HG02943 (cell line): ENCODE data around the gene NEK4.
"Not testable (repeated sequence)": the region's sequence is repeated elsewhere in the genome, so short reads cannot be mapped to it uniquely, and the experiment has no call there.

Experiments
- ATAC-seq: cut with Tn5 transposase; IDR thresholded peaks from one replicate; pipeline ENCODE4 v1.9.1; 2021; ENCODE audit warnings: mild to moderate bottlenecking, low read depth, moderate library complexity; ENCODE audit not compliant: unreplicated experiment

NEK4 gene

GRCh38 chr3:52679811-52680210 is 90.9 kb downstream of the NEK4 start:
- ATAC-seq, result no peak

DNA sequence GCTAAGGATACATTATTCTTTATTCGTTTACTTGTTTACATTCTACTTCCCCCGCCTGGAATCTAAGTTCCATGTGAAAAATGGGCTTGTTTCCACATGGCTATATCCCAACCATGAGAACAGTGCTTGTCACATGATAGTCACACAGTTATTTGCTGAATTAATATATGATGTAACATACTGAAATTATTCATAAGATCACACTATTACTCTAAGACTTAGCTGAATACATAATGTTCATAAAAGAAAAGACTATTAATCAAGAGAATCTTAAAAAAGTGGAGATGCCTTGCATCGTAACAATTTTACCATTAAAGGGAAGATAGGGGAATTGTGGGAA is 91.6 kb downstream of the NEK4 start:
- ATAC-seq, result no peak

GRCh38 chr3:52678265-52679198 is 92.2 kb downstream of the NEK4 start:
- no peak for ATAC-seq

- not testable (repeated sequence) for ATAC-seq
Observed at GRCh38 chr3:52676201-52676600, 94.5 kb downstream of the NEK4 start.

DNA sequence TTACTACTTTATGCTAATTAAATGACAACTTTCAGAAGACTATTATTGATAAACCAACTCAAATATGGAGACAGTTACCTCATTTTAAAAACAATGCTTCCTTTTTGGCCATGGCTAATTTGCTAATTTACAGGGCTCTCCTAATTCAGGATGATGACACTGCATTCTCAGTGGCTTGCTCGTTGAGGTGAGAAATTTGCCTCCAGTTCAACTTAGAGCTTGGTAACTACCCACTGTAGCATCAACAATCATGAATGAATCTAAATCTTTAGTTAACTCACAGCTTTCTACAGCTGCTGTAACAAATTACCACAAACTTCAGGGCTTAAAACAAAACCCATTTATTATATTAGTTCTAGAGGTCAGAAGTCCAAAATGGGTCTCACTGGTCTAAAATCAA is 99.1 kb downstream of the NEK4 start:
- ATAC-seq, result no peak

- ATAC-seq, result no peak
Observed at GRCh38 chr3:52670621-52671521, 99.9 kb downstream of the NEK4 start.

GRCh38 chr3:52663098-52663497 is 107.6 kb downstream of the NEK4 start:
- ATAC-seq, result no peak

GRCh38 chr3:52660046-52660445 is 110.7 kb downstream of the NEK4 start:
- ATAC-seq, result no peak
